Stimulated activated CD8-positive, alpha-beta memory T cell treated with anti-CD3 and anti-CD28 coated beads, Interleukin-12 subunit alpha, Interleukin-12 subunit beta, amount 100 ng/mL, for 24 hours (primary cell): ENCODE results near the gene GCHFR.

Experiments
- DNase-seq: peaks from one replicate; pipeline ENCODE4 v3.0.0-alpha.2; 2020; ENCODE audit errors: extremely low read depth

Gene GCHFR

DNA sequence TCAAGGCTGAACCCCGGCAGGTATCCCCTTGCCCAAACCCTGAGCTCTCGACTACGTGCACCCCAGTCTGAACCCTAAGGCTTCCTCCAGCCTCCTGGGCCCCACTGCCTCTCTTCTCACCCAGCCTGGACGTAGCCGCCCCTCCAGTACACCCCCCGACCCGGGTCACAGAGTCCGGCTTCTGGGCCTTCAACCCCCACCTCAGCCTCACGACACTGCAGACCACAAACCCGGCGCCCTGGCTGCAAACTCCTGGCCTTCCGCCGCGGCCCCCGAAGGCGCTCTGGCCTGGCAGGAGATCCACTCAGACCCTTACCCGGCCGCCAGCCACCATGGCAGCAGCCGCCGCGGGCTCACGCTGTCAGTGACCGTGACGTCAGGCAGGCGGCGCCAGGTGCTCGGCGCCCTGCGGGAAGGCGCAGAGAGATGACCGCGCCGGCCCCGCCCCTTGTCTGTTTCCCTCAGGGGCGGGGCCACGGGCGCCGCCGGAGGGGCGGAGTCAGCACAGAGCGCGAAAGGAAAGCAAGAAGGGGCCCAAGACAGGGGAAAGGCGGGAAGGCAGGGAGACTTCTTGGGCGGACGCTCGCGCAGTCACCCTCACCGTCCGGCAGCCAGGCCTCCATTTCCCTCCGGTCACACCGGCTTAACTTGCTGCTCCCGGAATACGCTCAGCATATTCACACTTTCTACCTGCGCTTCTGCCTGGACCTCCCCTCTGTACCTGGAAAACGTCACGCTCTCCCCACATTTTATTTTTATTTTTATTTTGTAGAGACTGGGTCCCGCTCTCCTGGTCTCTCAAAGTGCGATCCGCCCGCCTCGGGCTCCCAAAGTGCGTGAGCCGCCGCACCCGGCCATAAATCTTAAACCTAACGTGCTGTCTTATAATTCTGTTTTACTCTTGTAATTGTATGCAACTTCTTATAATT is 8.7 kb upstream of the GCHFR start, which contains the start of gene RMDN3:
TSS of gene RMDN3 (minus strand) at position 372 of the 929 bp plus-strand sequence. CDS start 471 bp downstream, outside the sequence.
- peak; percentile 83 for DNase-seq

DNA sequence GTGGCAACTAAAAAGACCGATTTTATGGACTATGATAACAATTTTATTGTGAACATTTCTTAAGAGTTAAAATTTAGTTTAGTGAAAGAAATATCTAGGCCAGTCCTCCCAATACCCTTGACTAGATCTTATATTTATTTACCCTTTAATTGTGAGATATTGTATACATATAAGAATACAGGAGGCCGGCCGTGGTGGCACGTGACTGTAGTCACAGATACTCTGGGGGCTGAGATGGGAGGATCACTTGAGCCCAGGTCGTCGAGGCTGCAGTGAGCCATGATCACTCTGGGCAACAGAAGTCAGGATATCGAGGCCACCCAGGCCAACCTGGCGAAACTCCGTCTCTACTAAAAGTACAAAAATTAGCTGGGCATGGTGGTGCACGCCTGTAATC is 8.1 kb upstream of the GCHFR start:
- no peak for DNase-seq

DNA sequence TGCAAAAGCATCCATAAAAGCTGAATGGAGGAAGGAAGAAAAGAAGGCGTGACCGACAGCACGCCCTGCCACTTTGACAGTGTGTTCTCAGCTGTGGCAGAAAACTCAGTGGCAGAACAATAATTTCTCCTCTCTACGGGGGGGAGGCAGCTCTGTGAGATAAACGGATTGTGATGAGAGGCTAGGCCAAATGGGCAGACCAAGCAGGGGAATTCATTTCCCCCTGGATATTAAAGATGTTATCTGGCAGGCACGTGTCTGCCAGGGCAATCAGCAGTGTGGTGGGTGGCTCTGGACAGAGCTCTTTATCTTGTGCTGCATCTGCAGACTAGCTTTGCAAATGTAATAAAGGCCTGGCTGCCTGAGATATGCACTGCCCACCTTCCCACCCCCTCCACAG is 6.9 kb upstream of the GCHFR start:
- no peak for DNase-seq

DNA sequence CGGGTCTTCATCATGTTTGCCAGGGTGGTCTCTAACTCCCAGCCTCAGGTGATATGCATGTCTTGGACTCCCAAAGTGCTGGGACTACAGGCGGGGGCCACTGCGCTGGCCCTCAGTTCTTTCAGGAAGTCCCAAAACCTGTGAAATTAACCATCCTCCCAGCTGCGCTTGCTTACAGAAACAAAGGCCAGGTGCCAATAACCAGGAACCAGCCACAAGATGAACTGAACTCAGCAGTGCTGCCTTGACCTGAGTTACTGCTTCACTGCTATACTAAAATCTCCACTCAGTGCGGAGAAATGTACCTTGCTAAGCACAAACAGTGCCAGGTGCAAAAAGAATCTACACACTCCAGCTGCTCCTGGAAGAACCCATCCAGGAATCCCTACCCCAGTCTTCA is 3.9 kb upstream of the GCHFR start:
- no peak for DNase-seq

DNA sequence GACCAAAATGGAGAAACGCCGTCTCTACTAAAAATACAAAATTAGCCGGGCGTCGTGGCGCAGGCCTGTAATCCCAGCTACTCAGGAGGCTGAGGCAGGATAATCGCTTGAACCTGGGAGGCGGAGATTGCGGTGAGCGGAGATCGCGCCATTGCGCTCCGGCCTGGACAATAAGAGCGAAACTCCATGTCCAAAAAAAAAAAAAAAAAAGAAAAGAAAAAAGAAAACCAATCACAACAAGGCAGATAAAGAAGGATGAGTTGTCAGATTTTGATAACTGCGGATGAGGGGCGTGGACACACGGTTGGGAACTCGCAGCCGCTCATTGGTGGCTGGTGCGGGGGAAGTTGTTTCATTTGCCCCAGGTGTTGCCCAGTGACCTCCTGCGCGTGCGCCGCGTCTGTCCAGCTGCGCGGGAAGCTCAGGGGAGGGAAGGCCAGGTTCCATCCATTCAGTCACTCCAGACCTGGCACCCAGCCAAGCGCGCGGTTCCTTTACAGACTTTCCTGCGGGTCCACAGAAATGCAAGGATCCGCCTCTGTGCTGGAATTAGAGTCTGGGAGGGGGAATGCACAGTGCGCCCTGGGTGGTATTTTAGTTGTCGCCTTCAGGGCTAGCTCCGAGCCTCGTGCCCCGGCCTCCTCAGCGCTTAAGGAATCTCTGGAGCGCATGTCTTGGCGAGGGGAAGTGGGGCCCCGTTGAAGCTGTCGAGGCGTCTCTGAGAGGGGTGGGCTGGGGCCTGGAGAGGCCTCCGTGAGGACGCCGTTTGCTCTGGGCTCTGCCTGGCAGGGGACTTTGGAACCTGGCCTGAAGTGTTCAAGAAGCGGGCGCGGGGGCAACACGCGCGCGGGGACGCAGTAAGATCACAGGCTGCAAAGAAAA is 708 bp upstream of the GCHFR start:
- DNase-seq = no peak

DNA sequence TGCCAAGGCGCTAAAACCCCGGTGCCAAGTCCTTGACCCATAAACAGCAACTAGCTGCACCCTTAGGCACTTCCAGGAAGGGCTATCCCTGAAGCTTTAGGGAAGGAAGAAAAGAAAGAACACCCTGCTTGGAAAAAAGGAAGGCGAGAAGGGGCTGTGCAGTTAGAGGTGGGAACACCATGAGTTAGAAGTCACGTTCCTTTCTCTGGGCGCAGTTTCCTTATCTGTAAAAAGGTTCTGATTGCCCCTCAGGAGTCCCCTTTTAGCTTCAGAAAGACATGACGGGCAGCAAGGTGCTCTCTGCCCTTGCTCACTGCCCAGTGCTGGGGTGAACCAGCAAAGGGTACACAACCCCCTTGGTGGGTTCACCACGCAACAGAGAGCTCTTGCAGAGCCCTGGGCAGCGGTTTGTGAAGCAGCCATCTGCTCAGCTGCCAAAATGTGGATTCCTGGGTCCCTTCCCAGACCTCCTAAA is 798 bp downstream of the GCHFR start:
- DNase-seq = no peak

DNA sequence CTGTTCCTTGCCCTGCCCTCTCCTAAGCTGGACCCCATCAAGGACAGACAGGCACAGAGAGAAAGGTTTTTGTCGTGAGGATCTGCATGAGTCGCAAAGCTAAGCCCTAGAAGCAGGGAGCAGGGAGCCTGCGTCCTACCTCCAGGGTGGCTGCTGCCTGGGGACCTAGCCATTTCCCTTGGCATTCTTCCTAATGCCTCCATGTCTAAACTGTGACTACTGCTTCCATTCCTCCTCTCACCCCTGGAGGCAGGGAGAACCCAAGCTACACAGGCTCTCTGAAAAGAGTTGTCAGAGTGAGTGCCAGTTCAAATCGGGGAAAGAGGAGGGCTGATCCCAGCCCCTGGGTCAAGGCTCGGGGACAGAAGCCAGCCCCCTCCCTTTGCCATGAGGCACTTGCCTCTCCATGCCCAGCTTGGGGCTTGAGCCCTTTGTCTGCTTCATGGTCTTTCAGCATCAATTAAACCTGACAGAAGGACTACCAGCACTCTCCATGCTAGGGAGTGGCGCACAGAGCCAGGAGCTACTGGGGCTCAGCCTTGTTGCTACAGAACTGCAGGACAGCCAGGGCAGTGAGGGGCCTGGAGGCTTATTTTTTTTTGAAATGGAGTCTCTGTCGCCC is 2.4 kb downstream of the GCHFR start:
- no peak for DNase-seq

DNA sequence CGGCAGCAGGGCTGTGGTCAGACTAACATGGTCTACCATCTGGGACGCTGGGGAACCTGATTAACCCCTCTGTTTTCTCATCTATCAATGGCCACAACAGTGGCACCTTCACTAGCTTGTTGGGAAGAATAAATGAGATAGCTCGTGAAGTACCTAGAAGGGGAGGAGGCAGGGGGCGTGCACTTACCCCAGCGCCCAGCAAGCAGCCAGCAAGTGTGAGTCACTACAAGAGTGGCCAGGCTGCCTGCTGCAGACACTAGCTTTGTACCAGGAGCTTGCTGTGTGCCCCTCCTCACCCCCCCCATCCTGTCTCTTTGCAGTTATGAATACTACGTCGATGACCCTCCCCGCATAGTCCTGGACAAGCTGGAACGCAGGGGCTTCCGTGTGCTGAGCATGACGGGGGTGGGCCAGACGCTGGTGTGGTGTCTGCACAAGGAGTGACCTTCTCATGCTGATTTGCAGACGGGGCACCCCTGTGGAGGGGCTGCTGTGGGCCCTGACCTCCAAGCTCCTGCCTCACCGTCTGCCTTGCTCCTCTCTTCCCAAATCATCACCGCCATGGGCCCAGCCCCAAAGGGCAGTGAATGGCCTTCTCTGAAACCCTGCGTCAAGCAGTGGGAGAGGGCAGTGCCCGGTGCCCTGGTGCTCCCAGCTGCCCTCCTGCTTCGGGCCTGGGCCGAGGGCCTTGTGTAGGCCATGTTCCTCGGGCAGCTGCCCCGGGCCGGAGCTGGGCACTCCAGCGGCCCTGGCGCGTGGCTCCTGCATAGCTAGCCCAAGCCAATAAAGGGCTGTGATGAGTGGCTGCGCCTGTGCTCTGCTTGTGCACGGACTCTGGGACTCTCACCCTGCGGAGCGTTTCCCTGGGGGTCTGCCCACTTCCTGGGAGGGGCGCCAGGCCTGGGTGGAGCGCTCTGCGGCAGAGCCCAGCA is 3.3 kb downstream of the GCHFR start:
- DNase-seq = no peak

DNA sequence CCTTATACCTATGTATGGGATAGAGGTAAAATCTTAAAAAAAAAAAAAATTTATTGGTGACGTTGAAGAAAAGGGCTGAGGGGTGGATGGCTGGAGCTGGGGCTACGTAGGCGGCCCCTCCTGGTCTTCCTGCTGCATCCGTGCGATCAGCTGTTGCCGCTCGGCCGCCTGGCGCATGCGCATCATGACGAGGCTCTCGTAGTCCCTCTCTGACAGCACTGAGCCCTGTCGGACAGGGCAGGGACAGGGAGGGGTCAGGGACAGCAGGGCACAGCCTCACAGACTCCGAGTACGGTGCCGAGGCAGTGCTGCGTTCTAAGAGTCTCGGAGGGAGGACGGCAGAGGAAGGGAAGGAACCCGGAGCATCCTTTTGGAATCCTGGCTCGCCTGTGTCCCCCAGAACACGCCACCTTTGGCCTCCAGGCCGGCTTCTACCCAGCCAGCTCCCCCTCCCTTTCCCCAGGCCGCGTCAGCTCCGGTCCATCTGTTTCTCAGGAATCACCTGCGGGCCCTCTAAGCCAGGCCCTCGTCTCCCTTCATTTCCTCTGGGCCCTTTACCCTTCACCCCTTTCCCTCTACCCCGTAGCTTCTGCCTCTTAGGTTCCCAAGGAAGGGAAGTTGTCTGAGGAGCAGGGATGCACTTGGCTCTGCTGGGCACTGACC is 4.1 kb downstream of the GCHFR start:
- no peak for DNase-seq

DNA sequence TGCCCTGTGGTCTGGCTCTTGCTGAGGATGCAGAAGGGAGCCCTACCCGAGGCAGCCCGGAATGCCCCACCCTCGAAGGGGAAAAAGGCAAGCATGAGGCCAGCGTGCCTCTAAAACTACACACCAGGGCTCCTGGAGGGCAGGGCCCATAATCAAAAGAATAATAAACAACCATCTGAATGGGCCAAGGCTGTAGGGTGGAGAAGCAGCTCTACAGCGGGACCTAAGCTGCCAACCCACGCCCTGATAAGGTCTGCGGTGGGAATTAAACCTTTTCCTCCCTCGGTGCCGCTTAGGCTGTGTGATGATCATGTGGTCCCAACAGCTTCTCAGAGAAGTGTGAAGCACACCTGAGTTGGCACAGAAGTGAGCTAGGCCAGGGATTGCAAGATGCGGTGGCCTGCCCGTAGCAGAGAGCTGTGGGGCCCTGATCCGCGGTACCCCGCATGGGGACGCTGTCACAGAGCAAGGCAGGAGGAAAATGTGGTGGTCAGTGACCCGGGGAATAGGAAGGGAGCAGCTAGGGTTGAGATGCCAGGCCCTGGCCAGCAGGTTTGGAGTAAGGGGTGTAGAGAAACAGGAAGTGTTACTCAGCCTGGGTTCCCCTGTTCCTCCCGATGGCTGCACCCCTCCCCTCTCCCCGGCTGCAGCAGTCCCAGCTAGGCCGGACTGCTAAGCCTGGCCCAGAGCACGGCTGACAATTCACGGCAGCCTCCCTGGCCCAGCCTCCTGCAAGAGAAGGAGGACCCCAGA is 4.8 kb downstream of the GCHFR start:
- DNase-seq = no peak

DNA sequence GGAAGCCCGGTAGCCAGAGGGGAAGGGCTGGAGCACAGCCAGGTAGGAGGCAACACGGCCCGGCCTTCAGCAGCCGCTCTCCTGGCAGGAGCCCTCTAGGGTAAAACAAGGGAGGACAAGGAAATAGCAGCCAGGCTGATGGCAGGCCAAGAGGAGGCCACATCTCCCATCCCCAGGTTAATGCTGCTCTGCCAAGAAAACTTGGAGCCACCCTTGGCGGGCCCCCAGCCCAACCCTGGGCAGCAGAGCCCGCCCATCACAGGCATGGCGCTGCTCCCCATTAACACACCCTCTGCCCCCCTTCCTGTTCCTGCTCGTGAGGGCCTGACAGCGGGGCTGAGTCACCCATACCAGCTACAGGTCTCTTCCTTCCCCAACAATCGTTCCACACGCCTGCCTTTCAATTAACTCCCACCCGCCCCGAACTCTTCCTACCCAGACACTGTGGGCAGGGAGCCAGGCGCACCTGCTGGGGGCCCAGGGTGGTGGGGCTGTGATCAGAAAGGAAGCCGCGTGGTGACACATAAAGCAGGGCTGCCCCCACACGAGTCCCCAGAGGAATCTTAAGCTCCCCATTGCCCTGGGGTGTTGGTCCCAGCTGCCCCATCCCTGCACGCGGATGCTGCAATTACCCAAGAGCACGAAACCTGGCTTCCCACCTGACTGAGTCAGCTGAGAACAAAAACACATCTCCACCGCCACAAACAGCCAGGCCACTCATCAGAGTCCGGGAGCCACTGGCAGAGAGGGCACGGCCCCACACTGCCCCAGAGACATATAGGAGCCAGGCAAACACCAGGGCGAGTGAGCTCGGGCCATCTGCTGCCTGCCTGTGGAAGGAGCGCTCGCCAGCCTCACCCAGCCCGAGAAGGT is 5.6 kb downstream of the GCHFR start, which contains the start of gene C15orf62:
TSS of gene C15orf62 (plus strand) at position 707 of the 873 bp plus-strand sequence. CDS start 516 bp downstream, outside the sequence.
- DNase-seq = no peak

DNA sequence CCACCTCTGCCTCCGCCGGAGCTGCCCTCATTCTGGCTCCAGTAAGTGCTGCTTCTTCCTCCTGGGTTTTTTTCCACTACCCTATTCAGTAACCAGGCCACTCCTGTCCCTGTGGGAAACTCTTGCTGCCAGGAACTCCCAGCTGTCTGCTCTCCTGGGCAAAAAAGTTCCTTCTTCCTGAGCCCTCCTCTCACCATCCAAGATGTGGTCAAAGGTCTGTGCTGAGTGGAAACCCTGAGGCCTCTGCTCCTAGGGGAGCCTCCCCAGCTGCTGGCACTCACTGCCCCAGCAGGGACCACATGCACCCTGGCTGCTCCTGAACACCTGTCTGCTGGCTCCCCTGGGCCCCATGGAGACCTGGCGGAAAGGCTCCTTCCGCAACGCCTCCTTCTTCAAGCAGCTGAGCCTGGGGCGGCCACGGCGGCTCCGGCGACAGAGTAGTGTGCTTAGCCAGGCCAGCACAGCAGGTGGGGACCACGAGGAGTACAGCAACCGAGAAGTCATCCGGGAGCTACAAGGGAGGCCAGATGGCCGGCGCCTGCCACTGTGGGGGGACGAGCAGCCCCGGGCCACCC is 6.4 kb downstream of the GCHFR start:
- no peak for DNase-seq

DNA sequence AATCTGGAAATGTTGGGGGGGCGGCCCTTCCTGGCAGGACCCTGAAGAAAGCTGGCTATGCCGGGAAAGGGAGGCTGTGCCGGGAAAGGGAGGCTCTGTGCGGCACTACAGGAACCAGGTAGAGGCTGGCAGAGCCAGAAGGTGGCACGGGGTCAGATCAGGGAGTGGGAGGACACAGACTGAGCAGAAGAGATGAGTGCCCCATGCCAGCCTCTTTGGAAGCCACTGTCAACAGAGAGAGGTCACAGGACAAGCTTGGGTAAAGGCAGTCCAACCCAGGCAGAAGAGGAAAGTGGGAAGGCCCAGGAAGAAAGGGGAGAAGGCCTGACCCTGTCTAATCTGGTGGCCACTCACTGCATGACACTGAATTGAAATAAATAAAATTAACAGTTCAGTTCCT is 7.4 kb downstream of the GCHFR start:
- DNase-seq = no peak

DNA sequence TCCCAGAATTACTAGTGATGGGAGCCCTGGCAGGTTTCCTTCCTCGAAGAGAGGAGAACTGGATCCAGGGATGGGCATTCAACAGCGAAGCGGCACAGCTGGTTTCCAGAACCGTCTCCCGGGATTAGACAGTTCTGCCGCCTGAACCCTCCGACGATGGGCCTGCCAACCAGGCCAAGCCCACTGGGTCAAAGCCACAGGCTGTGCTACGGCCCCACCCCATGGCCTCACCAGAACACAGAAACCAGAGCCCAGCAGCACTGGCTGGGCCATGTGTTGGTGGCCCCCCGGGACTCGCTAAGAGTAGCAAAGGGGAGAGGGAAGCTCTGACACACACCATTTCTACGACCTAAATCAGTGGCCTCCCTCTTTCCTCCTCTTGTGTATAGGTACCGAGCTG is 8.1 kb downstream of the GCHFR start:
- DNase-seq = no peak

DNA sequence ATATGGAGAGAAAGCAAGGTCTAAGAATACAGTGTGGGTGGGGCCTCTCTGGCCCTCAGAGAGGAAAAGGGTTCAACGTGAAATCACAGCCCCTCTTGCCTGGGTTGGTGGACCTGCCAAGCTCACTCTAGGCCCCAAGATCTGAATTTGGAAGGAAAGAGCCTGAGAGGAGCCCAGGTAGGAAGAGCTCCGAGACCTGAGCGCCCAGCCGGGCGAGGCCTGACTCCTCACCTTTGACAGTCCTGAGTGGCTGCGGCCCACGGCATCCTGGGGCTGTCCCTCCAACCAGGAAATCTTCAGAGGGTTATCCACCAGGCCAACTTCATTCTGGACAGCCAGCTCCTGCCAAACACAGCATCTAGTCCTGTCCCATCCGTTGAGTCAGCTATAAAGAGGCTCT is 9.6 kb downstream of the GCHFR start:
- DNase-seq = no peak

DNA sequence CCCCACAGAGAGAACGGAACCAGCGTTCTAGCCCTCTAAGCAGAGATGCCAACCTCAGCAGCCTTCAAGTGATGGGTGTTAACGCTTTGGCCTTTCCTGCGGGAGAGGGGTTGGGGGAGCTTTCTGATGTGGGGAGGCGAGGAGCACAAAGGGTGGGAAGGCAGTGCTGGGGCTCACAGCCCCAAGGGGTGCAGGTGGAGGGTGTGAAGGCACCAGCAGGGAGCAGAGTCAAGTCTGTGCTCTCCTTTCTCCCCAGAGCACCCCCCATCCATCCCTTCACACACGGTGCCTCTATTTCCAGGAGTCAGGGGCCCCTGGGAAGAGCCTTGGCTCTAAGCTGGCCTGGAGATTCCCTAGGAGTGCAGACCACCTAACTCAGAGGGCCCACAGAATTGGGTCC is 10.0 kb downstream of the GCHFR start:
- no peak for DNase-seq

DNA sequence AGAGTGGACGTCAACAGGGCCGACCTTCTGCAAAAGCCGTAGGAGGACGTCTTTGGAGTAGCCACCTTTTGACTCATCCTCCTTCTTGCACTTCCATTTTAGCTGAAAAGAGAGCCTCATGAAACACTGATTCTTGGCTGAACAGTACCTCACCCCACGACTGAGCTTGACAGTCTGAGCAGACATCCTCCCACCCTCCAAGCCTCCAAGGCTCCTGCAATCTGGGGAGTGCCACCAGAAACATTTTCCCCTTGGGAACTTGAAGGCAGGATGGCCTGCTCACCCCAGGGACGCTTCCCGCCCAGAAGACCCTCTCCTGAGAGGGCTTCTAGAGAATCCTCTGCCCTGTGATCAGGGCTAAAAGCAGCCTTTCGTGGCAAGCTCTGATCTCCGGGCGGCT is 11.1 kb downstream of the GCHFR start:
- no peak for DNase-seq
